ENCODE data around the gene EGFLAM. TPM values are rescaled to one million over a fixed set of nuclear protein-coding genes. Genes with fewer than 3 reads are reported as not detected.

The EGFLAM gene
- total RNA-seq, 1 donor from 2014 or later = 0.69 TPM

DNA sequence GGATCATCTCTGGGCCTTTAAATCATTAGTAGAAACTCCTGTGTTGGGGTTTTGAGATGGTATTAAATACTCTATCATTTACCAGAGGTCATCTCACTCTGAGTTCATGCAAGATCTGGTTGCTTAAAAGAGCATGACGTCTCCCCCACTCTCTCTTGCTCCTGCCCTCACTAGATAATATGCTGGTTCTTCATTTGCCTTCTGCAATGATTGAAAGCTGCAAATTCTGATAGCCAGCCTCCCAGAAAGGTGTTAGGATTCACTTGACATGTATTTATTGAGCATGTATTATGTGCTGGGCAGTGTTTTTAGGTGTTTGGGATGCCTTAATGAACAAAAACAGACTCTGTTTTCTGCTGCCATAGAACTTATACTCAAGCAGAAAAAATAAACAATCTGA lies 41.2 kb downstream of the EGFLAM start:
- H3K27ac Mint-ChIP-seq = no peak overlapping the region
- no peaks in the 10 kb centered on the region for H3K27me3 Mint-ChIP-seq
- H3K4me1 Mint-ChIP-seq (ENCODE audit: low read depth) = no peaks in the 10 kb centered on the region
- peaks cover 3% of the 10 kb centered on the region for H3K9me3 Mint-ChIP-seq (ENCODE audit: low read depth)
- H3K4me3 Mint-ChIP-seq (ENCODE audit: low read depth) = no peak overlapping the region
- TF ChIP-seq, protein P1, sequence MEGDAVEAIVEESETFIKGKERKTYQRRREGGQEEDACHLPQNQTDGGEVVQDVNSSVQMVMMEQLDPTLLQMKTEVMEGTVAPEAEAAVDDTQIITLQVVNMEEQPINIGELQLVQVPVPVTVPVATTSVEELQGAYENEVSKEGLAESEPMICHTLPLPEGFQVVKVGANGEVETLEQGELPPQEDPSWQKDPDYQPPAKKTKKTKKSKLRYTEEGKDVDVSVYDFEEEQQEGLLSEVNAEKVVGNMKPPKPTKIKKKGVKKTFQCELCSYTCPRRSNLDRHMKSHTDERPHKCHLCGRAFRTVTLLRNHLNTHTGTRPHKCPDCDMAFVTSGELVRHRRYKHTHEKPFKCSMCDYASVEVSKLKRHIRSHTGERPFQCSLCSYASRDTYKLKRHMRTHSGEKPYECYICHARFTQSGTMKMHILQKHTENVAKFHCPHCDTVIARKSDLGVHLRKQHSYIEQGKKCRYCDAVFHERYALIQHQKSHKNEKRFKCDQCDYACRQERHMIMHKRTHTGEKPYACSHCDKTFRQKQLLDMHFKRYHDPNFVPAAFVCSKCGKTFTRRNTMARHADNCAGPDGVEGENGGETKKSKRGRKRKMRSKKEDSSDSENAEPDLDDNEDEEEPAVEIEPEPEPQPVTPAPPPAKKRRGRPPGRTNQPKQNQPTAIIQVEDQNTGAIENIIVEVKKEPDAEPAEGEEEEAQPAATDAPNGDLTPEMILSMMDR (IDR thresholded peaks at IDR 0.05; ENCODE audit: unreplicated experiment) = no peak
- DNase-seq (ENCODE audit: low spot score, unreplicated experiment) = no peak
- no peaks in the 10 kb centered on the region for H3K36me3 Mint-ChIP-seq (ENCODE audit: insufficient read depth)

DNA sequence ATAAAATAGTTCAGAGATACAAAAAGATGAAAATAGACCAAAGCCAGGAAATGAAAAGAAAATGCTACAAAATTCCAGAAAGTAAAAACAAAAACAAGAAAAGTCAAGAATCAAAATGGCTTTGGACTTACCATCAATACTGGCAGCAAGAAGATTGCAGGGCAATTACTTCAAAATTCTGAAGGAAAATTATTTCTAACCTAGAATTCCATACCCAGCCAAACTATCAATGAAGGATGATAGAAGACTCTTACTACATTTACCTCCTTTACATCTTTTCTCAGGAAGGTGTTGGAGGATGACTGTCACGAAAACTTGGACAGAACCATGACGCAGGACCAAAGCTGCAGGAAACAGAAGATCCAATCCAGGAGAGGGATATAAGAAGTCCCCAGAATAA lies 46.8 kb downstream of the EGFLAM start:
- Mint-ChIP-seq H3K27me3 (no peaks in the 10 kb centered on the region), H3K9me3 (ENCODE audit: low read depth) (peaks cover 12% of the 10 kb centered on the region), H3K4me1 (ENCODE audit: low read depth) (no peaks in the 10 kb centered on the region), H3K4me3 (ENCODE audit: low read depth) (no peak overlapping the region), H3K27ac (no peak overlapping the region), H3K36me3 (ENCODE audit: insufficient read depth) (peaks cover 1% of the 10 kb centered on the region)
- TF ChIP-seq, protein P1 (IDR thresholded peaks at IDR 0.05; ENCODE audit: unreplicated experiment) = no peak
- DNase-seq (ENCODE audit: low spot score, unreplicated experiment) = no peak

DNA sequence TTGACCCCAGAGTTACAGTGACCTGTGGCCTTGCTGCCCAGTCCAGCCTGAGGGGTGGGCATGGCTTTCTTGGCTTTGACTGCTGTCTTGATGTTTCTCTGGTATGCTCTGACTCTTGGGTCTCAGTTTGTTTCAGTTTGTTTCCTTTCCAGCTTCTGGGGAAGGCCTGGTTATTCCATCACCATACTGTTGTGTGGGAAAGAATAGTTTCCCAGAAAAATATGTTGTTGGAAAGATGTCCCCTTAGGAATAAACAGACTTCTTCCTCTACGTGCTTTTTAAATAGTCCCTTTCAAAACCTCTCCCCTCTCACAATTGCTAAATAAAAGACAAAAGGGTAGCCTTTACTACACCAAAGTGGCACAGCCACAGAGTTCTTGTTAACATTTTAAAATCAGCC lies 49.5 kb downstream of the EGFLAM start:
- H3K4me1 Mint-ChIP-seq (ENCODE audit: low read depth) = no peaks in the 10 kb centered on the region
- peaks cover 1% of the 10 kb centered on the region for H3K36me3 Mint-ChIP-seq (ENCODE audit: insufficient read depth)
- TF ChIP-seq, protein P1 (IDR thresholded peaks at IDR 0.05; ENCODE audit: unreplicated experiment) = no peak
- H3K27ac Mint-ChIP-seq = no peak overlapping the region
- DNase-seq (ENCODE audit: low spot score, unreplicated experiment) = no peak
- H3K27me3 Mint-ChIP-seq = peaks cover 6% of the 10 kb centered on the region
- no peak overlapping the region for H3K4me3 Mint-ChIP-seq (ENCODE audit: low read depth)
- H3K9me3 Mint-ChIP-seq (ENCODE audit: low read depth) = peaks cover 12% of the 10 kb centered on the region

DNA sequence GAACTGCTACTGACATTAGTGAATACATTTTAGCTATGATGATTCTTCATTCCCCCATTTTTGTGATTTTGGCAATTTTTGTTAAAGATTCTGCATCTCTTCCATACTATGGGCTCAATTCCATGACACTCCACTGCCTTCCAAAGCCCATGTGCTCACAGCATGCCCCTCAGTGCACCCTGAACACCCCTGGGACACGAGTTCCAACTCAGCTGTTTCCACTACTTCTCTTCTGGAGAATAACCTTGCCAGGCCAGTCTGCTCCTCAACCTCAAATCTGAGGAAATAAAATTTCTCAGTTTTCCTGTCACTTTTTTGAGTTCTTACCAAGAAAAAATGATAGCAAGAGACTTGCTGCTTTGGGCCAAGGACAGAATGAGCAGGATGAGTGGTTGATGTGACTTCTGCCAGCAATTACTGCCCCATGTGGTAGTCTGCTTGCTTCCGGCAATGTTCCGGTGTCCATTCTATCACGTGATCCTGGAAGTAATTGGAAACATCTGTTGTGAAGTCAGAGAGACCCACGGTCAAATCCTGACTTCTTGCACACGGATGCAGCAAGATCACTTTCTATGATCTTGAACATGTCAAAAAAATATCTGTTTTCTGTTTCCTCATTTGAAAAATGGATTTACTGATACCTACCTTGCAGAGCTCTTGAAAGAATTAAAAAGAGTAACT lies 58.3 kb downstream of the EGFLAM start:
- H3K4me3 Mint-ChIP-seq (ENCODE audit: low read depth) = no peak overlapping the region
- H3K27me3 Mint-ChIP-seq = peaks cover under 1% of the 10 kb centered on the region
- H3K27ac Mint-ChIP-seq = no peak overlapping the region
- peaks cover 3% of the 10 kb centered on the region for H3K9me3 Mint-ChIP-seq (ENCODE audit: low read depth)
- no peak for DNase-seq (ENCODE audit: low spot score, unreplicated experiment)
- H3K36me3 Mint-ChIP-seq (ENCODE audit: insufficient read depth) = no peaks in the 10 kb centered on the region
- H3K4me1 Mint-ChIP-seq (ENCODE audit: low read depth) = no peaks in the 10 kb centered on the region
- TF ChIP-seq, protein P1 (IDR thresholded peaks at IDR 0.05; ENCODE audit: unreplicated experiment) = no peak

DNA sequence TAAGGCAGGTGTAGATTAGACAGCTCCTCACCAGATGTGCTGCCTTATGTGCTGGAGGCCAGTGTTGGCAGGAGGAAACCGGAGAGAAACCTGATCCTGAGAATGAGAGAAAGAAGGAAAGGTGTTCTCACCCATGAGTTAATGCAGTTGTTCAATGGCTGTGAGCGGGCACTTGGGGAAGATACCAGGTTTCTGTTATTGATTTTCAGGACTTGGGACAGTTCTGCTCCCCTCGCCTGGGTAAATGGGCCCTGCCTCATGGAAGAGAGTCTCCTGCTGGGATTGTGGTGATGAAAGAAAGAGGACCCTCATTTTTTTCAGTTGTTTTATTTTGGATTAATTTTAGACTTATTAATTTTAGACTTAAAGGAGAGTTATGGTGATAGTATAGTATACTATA lies 59.5 kb downstream of the EGFLAM start:
- Mint-ChIP-seq H3K4me1 (ENCODE audit: low read depth) (no peaks in the 10 kb centered on the region), H3K4me3 (ENCODE audit: low read depth) (no peak overlapping the region), H3K27me3 (no peaks in the 10 kb centered on the region), H3K27ac (no peak overlapping the region), H3K9me3 (ENCODE audit: low read depth) (peaks cover 3% of the 10 kb centered on the region), H3K36me3 (ENCODE audit: insufficient read depth) (no peaks in the 10 kb centered on the region)
- DNase-seq (ENCODE audit: low spot score, unreplicated experiment) = no peak
- TF ChIP-seq, protein P1 (IDR thresholded peaks at IDR 0.05; ENCODE audit: unreplicated experiment) = no peak
